Urinary bladder (tissue), 4 donors: ENCODE measurements around the gene PFAS. TPM values are rescaled to one million over a fixed set of nuclear protein-coding genes. Genes with fewer than 3 reads are reported as not detected.

Source experiments
- DNase-seq: peaks from one replicate; pipeline ENCODE4 v3.0.0-alpha.2; 2015; ENCODE audit errors: extremely low spot score
- H3K27ac ChIP-seq: one replicate; pipeline ENCODE4 v1.5.1; 2013; ENCODE audit warnings: low read depth, mild to moderate bottlenecking, moderate library complexity
- H3K36me3 ChIP-seq: one replicate; pipeline ENCODE4 v1.6.1; 2013; ENCODE audit warnings: mild to moderate bottlenecking, moderate library complexity; ENCODE audit not compliant: insufficient read depth
- H3K4me1 ChIP-seq: one replicate; pipeline ENCODE4 v1.6.1; 2013; ENCODE audit warnings: mild to moderate bottlenecking, moderate library complexity; ENCODE audit not compliant: insufficient read depth
- H3K4me3 ChIP-seq: one replicate; pipeline ENCODE4 v1.5.1; 2013; ENCODE audit warnings: low read depth, low read length
- WGBS: extraction: QIAGEN DNeasy Blood & Tissue Kit; methylation state at CpG from one replicate; pipeline ENCODE4 v1.1.7; 2013; 5-methylcytosine and 5-hydroxymethylcytosine counted together
- polyA plus RNA-seq: library from polyadenylated mRNA; stranded (reverse); fragments of 200-250 nt; gene quantifications from one replicate; pipeline ENCODE4 v1.2.3, GENCODE V29; 2013
- total RNA-seq: library from RNA; depleted of rRNA; stranded (reverse); fragments of >200 nt; gene quantifications from one replicate; pipeline ENCODE4 v1.2.3, GENCODE V29; 2014
- donor health status: healthy with polysubstance abuse.
- donor health status: healthy.

The PFAS gene
- total and polyA plus RNA-seq, 2 donors, result 13.1 to 13.6 TPM

GRCh38 chr17:8222380-8222629, 26.8 kb upstream of the PFAS start:
- Histone ChIP-seq H3K27ac (peak overlapping the region; percentile 94), H3K4me1 (no peaks in the 10 kb centered on the region), H3K4me3 (peak overlapping the region; percentile 51), H3K36me3 (no peaks in the 10 kb centered on the region)
- 0% methylated on average over 9 of the region's 9 CpGs for WGBS
- no peak for DNase-seq

DNA sequence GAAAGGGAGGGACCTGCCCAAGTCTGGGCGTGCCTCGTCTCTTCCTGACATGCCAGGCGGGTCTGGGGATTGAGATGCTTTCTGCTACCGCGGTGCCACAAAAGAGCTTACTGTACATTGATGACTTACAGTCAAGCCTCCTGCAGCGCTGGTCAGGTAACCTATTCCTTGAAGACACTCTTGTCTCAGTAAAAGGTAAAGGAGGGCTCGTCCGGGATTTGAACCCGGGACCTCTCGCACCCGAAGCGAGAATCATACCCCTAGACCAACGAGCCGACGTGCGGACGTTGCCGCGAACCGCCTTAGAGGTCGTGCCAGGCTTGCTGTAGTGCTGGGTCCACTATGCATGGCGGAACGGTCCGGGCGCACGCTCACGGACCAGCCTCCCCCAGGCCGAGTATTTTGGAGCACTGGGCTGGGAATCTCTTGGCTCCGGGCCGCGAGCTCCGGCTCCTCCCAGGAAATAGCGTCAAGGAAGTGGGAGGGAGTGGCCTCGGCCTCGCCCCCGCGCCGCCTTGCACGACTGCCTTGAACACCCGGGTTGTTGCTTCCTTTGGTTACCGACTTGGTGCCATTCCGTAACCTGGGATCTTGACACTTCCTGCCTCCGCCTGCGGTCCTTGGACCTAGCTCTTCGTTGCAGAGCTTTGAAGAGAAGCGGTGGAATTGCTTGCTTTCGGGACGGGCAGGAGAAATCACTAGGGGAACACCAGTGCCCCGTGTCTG, 26.3 kb upstream of the PFAS start:
- peak overlapping the region; percentile 94 for H3K27ac ChIP-seq
- under 1% methylated on average over 49 of the region's 49 CpGs for WGBS
- peak; percentile 87 for DNase-seq
- H3K4me1 ChIP-seq, result no peaks in the 10 kb centered on the region
- peak overlapping the region; percentile 51 for H3K4me3 ChIP-seq
- H3K36me3 ChIP-seq, result no peaks in the 10 kb centered on the region

DNA sequence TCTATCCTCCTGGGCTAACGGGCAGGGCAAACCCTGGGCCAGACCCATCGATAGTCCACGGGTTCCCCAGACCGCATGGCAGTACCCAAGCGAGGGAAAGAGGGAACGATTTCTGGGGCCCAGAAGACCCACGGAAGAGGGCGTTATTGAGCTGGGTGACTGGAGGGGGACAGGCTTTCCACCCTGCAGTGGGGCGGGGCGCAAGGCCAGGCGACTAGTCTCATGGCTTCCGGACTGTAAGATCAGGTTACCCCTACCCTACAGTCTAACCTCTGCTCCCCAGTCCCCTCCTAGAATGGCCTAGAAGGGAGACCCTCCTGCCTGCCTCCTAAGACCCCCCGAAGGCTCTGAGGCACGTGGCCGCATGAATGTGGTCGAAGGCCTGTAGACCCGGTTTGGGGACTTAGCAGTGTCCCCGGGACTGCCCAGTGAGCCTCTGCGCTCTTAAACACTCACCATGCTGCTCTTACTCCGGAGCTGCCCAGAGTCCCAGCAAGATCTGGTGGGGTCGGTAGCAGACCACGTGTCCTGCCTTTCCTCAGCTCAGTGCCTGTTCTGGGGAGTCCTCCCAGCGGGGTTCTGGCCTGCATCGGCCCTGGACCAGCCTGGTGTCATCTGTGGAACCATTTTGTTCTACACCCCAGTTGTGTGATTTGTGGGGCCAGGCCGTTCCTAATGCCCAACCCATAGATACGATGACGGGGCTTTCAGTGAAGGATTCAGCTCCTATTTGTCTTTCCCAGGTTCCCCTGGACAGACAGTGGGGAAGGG, 25.5 kb upstream of the PFAS start:
- H3K36me3 ChIP-seq, result no peaks in the 10 kb centered on the region
- H3K27ac ChIP-seq, result peak overlapping the region; percentile 94
- 3% methylated on average over 27 of the region's 27 CpGs for WGBS
- no peaks in the 10 kb centered on the region for H3K4me1 ChIP-seq
- H3K4me3 ChIP-seq, result peak overlapping the region; percentile 51
- DNase-seq, result no peak

DNA sequence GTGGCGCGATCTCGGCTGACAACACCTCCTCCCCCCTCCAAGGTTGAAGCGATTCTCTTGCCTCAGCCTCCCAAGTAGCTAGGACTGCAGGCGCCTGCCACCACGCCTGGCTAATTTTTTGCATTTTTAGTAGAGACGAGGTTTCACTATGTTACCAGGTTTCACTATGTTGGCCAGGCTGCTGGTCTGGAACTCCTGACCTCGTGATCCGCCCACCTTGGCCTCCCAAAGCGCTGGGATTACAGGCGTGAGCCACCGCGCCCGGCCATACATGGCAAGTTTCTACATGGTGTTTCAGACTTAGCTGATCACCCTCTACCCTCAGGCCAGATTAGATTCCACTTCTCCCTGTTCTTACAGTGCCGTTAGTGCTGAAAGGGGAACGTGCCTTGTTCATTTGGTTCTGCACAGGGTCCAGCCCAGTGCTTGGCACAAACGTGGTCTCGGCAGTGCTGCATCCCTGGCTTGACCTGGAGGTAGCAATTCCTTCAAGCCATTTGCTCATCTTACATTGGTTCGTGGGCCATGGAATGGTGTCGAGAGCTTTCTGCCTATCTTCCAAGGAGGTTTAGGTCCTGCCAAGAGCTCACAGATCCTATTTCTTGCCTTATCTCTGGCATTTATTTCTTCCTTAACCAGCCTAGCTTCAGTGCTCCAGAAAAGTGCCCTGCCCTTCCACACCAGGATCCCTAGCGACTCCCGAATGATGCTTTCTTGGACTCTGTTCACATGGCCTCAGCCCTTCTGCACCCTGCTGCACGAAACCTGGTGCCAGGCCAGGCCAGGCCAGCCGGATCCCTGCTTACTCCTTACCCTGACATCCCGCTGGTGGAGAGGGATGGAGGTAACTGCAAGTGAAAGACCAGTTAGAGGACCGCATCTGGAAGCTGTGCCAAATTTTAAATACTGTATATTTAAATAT, 23.9 kb upstream of the PFAS start:
- Histone ChIP-seq H3K4me1 (no peaks in the 10 kb centered on the region), H3K4me3 (no peak overlapping the region), H3K36me3 (no peaks in the 10 kb centered on the region), H3K27ac (no peak overlapping the region)
- DNase-seq, result no peak
- WGBS, result 89% methylated on average over 26 of the region's 26 CpGs

DNA sequence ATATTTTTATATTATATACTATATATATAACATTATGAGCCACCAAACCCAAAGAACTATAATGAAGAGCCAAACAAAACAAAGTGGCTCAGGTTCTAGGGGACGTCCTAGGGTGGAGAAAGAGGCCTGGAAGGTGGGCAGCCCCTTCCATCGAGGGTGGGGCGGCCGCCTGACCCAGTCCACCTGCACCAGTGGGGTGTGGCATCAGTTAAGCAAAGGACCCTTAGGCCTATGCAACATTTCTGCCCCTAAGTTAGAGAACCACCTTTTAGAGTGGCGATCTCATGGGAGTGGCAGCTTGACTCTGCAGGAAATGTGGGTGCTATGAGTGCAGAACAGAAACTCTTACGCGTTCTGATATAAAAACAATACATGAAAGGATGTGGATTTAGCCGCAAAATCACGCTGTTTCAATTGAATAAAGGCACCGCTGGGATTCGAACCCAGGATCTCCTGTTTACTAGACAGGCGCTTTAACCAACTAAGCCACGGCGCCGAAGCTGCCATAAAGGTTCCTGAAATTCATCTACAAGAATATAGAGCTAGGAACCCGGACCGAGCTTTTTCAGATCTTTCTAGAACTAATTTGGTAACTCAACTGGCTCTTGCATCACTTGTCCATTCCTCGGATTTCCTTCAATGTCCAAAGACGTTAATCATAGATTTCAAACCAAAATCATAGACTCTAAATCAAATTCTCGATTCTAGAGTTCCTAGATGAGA, 23.1 kb upstream of the PFAS start:
- no peak for DNase-seq
- H3K27ac ChIP-seq, result no peak overlapping the region
- WGBS, result 38% methylated on average over 20 of the region's 20 CpGs
- H3K36me3 ChIP-seq, result no peaks in the 10 kb centered on the region
- no peaks in the 10 kb centered on the region for H3K4me1 ChIP-seq
- no peak overlapping the region for H3K4me3 ChIP-seq

- peak; percentile 81 for DNase-seq
- Histone ChIP-seq H3K4me1 (no peaks in the 10 kb centered on the region), H3K36me3 (peaks cover 2% of the 10 kb centered on the region), H3K4me3 (peak overlapping the region; percentile 12), H3K27ac (no peak overlapping the region)
- 8% methylated on average over 32 of the region's 32 CpGs for WGBS
Observed at GRCh38 chr17:8226536-8227237, 22.4 kb upstream of the PFAS start.

DNA sequence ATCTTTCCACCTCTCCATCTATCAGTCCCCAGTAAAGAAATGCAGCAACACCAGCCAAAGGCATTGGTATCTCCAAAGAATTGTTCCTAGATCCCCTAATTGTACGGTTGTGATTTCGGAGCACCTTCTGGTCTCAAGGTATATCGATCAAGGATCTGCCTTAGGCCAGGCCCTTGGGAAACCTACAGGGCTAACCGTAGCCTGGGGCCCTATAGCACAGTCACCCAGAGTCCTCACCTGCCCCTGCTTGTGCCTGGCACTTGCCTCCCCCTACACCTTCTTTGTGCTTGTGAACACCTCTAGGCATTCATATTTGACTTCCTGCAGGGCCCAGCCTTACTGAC, 21.9 kb upstream of the PFAS start:
- Histone ChIP-seq H3K36me3 (peaks cover 2% of the 10 kb centered on the region), H3K27ac (no peak overlapping the region), H3K4me3 (no peak overlapping the region), H3K4me1 (no peaks in the 10 kb centered on the region)
- WGBS, result 80% methylated on average over 4 of the region's 4 CpGs
- no peak for DNase-seq

DNA sequence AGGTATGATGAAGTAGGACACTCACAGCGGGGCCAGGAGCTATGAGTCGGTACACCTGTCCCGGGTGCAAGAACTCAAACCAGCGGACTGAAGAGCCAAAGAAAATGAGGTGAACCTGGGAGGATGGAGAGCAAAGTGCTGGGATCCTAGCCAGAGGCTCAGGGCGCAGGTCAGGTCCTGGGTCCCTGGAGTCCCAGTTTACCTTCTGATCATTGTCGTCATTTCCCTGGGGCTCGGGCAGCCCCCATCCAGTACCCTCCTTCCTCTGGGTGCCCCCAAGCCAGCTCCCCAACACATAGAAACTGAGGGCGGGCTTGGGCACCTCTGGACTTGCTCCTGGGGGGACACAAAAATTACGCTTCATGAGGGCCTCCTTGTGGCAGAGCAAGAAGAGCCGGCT, 17.4 kb upstream of the PFAS start:
- H3K27ac ChIP-seq, result no peak overlapping the region
- WGBS, result 97% methylated on average over 10 of the region's 10 CpGs
- no peak overlapping the region for H3K4me3 ChIP-seq
- no peak for DNase-seq
- H3K4me1 ChIP-seq, result no peaks in the 10 kb centered on the region
- H3K36me3 ChIP-seq, result peaks cover 18% of the 10 kb centered on the region

GRCh38 chr17:8234361-8235270, 14.5 kb upstream of the PFAS start:
- 91% methylated on average over 21 of the region's 21 CpGs for WGBS
- no peak overlapping the region for H3K4me3 ChIP-seq
- H3K4me1 ChIP-seq, result no peaks in the 10 kb centered on the region
- no peak overlapping the region for H3K27ac ChIP-seq
- DNase-seq, result no peak
- peaks cover 20% of the 10 kb centered on the region for H3K36me3 ChIP-seq

DNA sequence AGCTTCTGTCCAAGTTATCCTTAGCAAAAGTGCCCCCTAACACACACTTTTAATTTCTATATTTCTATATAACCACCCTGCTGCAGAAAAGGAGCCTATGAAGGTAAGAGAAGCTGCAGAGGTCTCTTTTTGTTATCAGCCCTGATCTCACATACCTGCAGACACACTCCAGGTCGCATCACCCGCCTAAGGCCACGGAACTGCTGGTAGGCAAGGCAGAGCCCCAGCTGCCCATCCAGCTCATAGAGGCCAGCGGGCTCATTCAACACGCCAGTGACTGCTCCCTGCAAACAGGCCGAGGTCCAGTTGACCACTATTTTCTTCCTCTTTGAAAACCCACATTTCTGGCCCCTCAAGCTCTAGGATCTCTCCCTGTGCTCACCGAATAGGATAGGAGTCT, 13.4 kb upstream of the PFAS start:
- 92% methylated on average over 7 of the region's 7 CpGs for WGBS
- no peak for DNase-seq
- peaks cover 20% of the 10 kb centered on the region for H3K36me3 ChIP-seq
- H3K4me3 ChIP-seq, result no peak overlapping the region
- H3K4me1 ChIP-seq, result no peaks in the 10 kb centered on the region
- H3K27ac ChIP-seq, result no peak overlapping the region

DNA sequence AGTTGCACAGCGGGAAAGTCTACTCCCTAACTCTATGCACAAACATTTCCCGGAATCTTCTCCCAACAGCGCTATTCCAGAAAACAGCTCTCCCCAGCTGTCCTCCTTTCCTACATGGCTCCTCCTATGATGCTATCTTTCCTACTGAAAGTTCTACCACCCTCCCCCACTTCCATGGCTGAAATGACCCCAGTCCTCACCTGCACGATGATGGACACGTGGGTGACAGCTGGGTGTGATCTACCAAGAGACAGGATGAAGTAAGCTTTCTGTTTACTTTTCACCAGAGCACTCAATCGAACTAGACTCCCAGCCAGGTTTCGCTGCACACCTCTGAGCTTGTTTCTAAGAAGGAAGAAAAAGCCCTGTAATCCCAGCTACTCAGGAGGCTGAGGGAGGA, 11.9 kb upstream of the PFAS start:
- peaks cover 19% of the 10 kb centered on the region for H3K36me3 ChIP-seq
- 88% methylated on average over 7 of the region's 7 CpGs for WGBS
- no peak overlapping the region for H3K4me3 ChIP-seq
- no peak overlapping the region for H3K27ac ChIP-seq
- no peaks in the 10 kb centered on the region for H3K4me1 ChIP-seq
- DNase-seq, result no peak

DNA sequence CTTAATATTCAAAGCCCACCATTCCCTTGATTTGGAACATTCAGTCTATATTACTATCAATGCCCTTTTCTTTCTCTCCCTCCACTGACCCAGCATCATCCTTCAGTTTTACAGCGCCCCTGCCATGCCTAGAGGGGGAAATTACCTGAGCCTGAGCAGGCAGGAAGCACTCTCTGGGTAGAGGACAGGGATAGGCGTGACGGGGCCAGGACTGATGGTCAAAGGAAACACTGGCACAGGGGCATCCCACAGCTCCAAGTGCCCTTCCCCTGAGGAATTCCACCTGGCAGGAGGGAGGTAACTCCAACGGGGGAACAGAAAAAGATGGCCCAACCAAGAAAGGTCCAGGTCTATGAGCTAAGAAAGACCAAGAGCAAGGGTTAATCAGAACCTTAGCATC, 11.2 kb upstream of the PFAS start:
- Histone ChIP-seq H3K4me1 (no peaks in the 10 kb centered on the region), H3K4me3 (no peak overlapping the region), H3K36me3 (peaks cover 15% of the 10 kb centered on the region), H3K27ac (no peak overlapping the region)
- DNase-seq, result no peak
- WGBS, result 93% methylated on average over 4 of the region's 4 CpGs
